HG02943 (cell line): ENCODE data around the gene NFATC3.

ENCODE experiments used
- ATAC-seq: cut with Tn5 transposase; IDR thresholded peaks from one replicate; pipeline ENCODE4 v1.9.1; 2021; ENCODE audit warnings: mild to moderate bottlenecking, low read depth, moderate library complexity; ENCODE audit not compliant: unreplicated experiment

NFATC3 gene

GRCh38 chr16:68179855-68180254 is 94.7 kb downstream of the NFATC3 start:
- no peak for ATAC-seq

GRCh38 chr16:68183046-68183445 is 97.9 kb downstream of the NFATC3 start:
- no peak for ATAC-seq

GRCh38 chr16:68186877-68187276 is 101.7 kb downstream of the NFATC3 start:
- no peak for ATAC-seq

- ATAC-seq, result no peak
Observed at GRCh38 chr16:68187505-68187904, 102.3 kb downstream of the NFATC3 start.

GRCh38 chr16:68188170-68188569 is 103.0 kb downstream of the NFATC3 start:
- no peak for ATAC-seq

GRCh38 chr16:68190081-68190480 is 104.9 kb downstream of the NFATC3 start:
- ATAC-seq, result no peak

GRCh38 chr16:68190736-68191510 is 105.8 kb downstream of the NFATC3 start:
- ATAC-seq, result no peak

GRCh38 chr16:68194251-68194650 is 109.1 kb downstream of the NFATC3 start:
- no peak for ATAC-seq

GRCh38 chr16:68197250-68197649 is 112.1 kb downstream of the NFATC3 start:
- no peak for ATAC-seq

- no peak for ATAC-seq
Observed at GRCh38 chr16:68200088-68200783, 115.1 kb downstream of the NFATC3 start.

- ATAC-seq, result no peak
Observed at GRCh38 chr16:68202091-68202519, 116.9 kb downstream of the NFATC3 start.

GRCh38 chr16:68206245-68206644 is 121.1 kb downstream of the NFATC3 start:
- ATAC-seq, result no peak

- ATAC-seq, result no peak
Observed at GRCh38 chr16:68214726-68215125, 129.6 kb downstream of the NFATC3 start.

- no peak for ATAC-seq
Observed at GRCh38 chr16:68215302-68215701, 130.1 kb downstream of the NFATC3 start.

GRCh38 chr16:68216240-68216639 is 131.1 kb downstream of the NFATC3 start:
- ATAC-seq, result no peak

GRCh38 chr16:68217506-68217905 is 132.3 kb downstream of the NFATC3 start:
- ATAC-seq, result no peak

GRCh38 chr16:68219725-68220351 is 134.7 kb downstream of the NFATC3 start:
- no peak for ATAC-seq

GRCh38 chr16:68223072-68223471 is 137.9 kb downstream of the NFATC3 start:
- ATAC-seq, result no peak

- ATAC-seq, result no peak
Observed at GRCh38 chr16:68226116-68226515, 140.9 kb downstream of the NFATC3 start.

GRCh38 chr16:68227183-68227793 is 142.1 kb downstream of the NFATC3 start:
- ATAC-seq, result no peak
